Nephron progenitor cell (in vitro differentiated cells): ENCODE data around the gene PC.
"Not testable (repeated sequence)": the region's sequence is repeated elsewhere in the genome, so short reads cannot be mapped to it uniquely, and the experiment has no call there.

Experiments
- DNase-seq: peaks from one replicate; pipeline ENCODE4 v3.0.0; 2021
- H3K27ac Mint-ChIP-seq: 2 replicates; pipeline ENCODE4 v1.8.0; 2021; ENCODE audit warnings: mild to moderate bottlenecking, moderate library complexity, mixed read lengths
- H3K27me3 Mint-ChIP-seq: 2 replicates; pipeline ENCODE4 v1.8.0; 2021; ENCODE audit warnings: mild to moderate bottlenecking, low read depth, mixed read lengths; ENCODE audit not compliant: poor library complexity
- H3K36me3 Mint-ChIP-seq: 2 replicates; pipeline ENCODE4 v1.8.0; 2021; ENCODE audit warnings: low read depth, mixed read lengths
- H3K4me1 Mint-ChIP-seq: 2 replicates; pipeline ENCODE4 v1.8.0; 2021; ENCODE audit warnings: mixed read lengths
- H3K4me3 Mint-ChIP-seq: 2 replicates; pipeline ENCODE4 v1.8.0; 2021; ENCODE audit warnings: mild to moderate bottlenecking, moderate library complexity, mixed read lengths
- H3K9me3 Mint-ChIP-seq: 2 replicates; pipeline ENCODE4 v1.8.0; 2021; ENCODE audit warnings: mild to moderate bottlenecking, moderate library complexity, mixed read lengths
- TF ChIP-seq, protein P1 (sequence below): fragments of 200-600 bp; sonication (generic); IDR thresholded peaks from 2 replicates; pipeline ENCODE4 v1.5.0; 2021; ENCODE audit warnings: antibody characterized with exemption

The PC gene

GRCh38 chr11:66962801-66963200 lies 4.6 kb upstream of the PC start:
- peaks cover 18% of the 10 kb centered on the region for H3K4me1 Mint-ChIP-seq
- TF ChIP-seq, protein P1, sequence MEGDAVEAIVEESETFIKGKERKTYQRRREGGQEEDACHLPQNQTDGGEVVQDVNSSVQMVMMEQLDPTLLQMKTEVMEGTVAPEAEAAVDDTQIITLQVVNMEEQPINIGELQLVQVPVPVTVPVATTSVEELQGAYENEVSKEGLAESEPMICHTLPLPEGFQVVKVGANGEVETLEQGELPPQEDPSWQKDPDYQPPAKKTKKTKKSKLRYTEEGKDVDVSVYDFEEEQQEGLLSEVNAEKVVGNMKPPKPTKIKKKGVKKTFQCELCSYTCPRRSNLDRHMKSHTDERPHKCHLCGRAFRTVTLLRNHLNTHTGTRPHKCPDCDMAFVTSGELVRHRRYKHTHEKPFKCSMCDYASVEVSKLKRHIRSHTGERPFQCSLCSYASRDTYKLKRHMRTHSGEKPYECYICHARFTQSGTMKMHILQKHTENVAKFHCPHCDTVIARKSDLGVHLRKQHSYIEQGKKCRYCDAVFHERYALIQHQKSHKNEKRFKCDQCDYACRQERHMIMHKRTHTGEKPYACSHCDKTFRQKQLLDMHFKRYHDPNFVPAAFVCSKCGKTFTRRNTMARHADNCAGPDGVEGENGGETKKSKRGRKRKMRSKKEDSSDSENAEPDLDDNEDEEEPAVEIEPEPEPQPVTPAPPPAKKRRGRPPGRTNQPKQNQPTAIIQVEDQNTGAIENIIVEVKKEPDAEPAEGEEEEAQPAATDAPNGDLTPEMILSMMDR = no peak
- H3K36me3 Mint-ChIP-seq = peaks cover 7% of the 10 kb centered on the region
- peaks cover 16% of the 10 kb centered on the region for H3K9me3 Mint-ChIP-seq
- DNase-seq = no peak
- peaks cover 21% of the 10 kb centered on the region for H3K27me3 Mint-ChIP-seq
- no peak overlapping the region for H3K4me3 Mint-ChIP-seq
- H3K27ac Mint-ChIP-seq = no peak overlapping the region

- Mint-ChIP-seq H3K27me3 (peaks cover 21% of the 10 kb centered on the region), H3K4me1 (peaks cover 23% of the 10 kb centered on the region), H3K4me3 (no peak overlapping the region), H3K27ac (no peak overlapping the region), H3K9me3 (peaks cover 16% of the 10 kb centered on the region), H3K36me3 (peaks cover 7% of the 10 kb centered on the region)
- TF ChIP-seq, protein P1 = no peak
- no peak for DNase-seq
Measured at GRCh38 chr11:66962247-66962646, 4.1 kb upstream of the PC start.

- peak overlapping the region; percentile 55 for H3K27ac Mint-ChIP-seq
- H3K36me3 Mint-ChIP-seq, DNase-seq, H3K4me3 Mint-ChIP-seq: not testable (repeated sequence)
- peaks cover 16% of the 10 kb centered on the region for H3K9me3 Mint-ChIP-seq
- H3K27me3 Mint-ChIP-seq = peaks cover 21% of the 10 kb centered on the region
- peaks cover 28% of the 10 kb centered on the region for H3K4me1 Mint-ChIP-seq
Measured at GRCh38 chr11:66961691-66962213, 3.6 kb upstream of the PC start.

GRCh38 chr11:66958956-66959274 lies 732 bp upstream of the PC start:
- no peak for DNase-seq
- peaks cover 10% of the 10 kb centered on the region for H3K36me3 Mint-ChIP-seq
- H3K4me1 Mint-ChIP-seq = peaks cover 44% of the 10 kb centered on the region
- H3K27ac Mint-ChIP-seq = peak overlapping the region; percentile 78
- peaks cover 21% of the 10 kb centered on the region for H3K27me3 Mint-ChIP-seq
- TF ChIP-seq, protein P1 = no peak
- peak overlapping the region; percentile 69 for H3K4me3 Mint-ChIP-seq
- H3K9me3 Mint-ChIP-seq = peaks cover 16% of the 10 kb centered on the region

DNA sequence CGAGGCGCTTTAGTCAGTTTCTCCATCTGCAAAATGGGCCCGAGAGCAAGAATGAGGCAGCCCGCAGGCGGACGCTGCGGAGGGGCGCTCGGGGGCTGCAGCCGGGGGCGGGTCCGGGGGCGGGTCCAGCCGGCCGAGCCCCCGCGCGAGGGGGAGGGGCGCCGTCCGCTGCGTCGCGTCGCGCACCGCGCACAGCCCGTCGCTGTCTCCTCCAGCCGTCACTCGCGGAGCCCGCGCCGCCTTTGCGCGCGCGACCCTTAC lies 282 bp downstream of the PC start:
- TF ChIP-seq, protein P1 = no peak
- H3K27ac Mint-ChIP-seq = no peak overlapping the region
- peak overlapping the region; percentile 82 for H3K4me3 Mint-ChIP-seq
- peaks cover 10% of the 10 kb centered on the region for H3K36me3 Mint-ChIP-seq
- no peak for DNase-seq
- peaks cover 45% of the 10 kb centered on the region for H3K4me1 Mint-ChIP-seq
- H3K9me3 Mint-ChIP-seq = peaks cover 16% of the 10 kb centered on the region
- peaks cover 21% of the 10 kb centered on the region for H3K27me3 Mint-ChIP-seq

GRCh38 chr11:66956689-66957290 lies 1.4 kb downstream of the PC start:
- DNase-seq = peak; percentile 26
- TF ChIP-seq, protein P1 = no peak

More at GRCh38 chr11:66956689-66957290, 1.4 kb downstream of the PC start:
- peak overlapping the region; percentile 86 for H3K27ac Mint-ChIP-seq
- peaks cover 49% of the 10 kb centered on the region for H3K4me1 Mint-ChIP-seq
- H3K27me3 Mint-ChIP-seq = peaks cover 17% of the 10 kb centered on the region
- H3K9me3 Mint-ChIP-seq = peaks cover 16% of the 10 kb centered on the region
- peak overlapping the region; percentile 77 for H3K4me3 Mint-ChIP-seq
- H3K36me3 Mint-ChIP-seq = peaks cover 10% of the 10 kb centered on the region
